ENCODE data around the gene EML4.
"Not testable (repeated sequence)": the region's sequence is repeated elsewhere in the genome, so short reads cannot be mapped to it uniquely, and the experiment has no call there.

Gene EML4

GRCh38 chr2:42361728-42362283 is 192.7 kb downstream of the EML4 start:
- no peak for DNase-seq

GRCh38 chr2:42363413-42363812 is 194.3 kb downstream of the EML4 start:
- no peak for DNase-seq

DNA sequence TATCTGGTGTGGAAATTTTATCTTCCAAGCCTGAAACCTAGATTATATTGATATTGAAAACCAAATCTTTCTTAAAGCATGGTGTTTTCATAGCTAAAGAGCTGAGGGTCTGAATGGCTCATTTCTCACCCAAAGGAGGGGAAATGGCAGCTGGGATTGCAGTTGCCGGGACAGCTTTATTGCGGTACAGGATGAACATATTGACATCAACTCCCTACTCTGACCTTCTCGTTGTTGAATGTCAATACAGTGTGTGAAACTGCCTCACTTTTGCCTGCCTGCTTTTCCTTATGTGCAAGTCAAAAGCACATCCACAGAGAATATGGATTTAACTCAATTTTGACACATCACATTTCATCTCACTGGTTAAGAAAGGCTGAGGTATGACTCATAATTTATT is 195.5 kb downstream of the EML4 start:
- no peak for DNase-seq

GRCh38 chr2:42366411-42366810 is 197.3 kb downstream of the EML4 start:
- no peak for DNase-seq

DNA sequence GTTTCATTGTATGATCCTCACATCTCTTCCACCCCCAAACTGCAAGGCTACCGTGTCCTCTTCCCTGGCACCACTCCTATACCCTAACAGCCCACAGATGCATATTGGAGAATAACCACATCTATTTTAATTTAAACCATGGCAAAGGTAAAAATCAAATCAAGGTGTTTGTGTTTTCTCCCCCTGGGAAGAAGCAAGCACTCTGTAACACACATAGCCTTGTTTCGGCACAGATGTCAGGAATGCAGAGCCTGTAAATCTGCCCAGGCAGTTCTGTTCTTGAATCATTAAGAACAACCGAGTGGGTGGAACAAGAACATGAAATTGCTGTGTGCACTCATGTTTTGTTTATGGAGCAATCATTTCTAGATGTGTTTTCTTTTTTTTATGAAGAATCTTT is 198.7 kb downstream of the EML4 start:
- DNase-seq: no peak

GRCh38 chr2:42368817-42369531 is 199.8 kb downstream of the EML4 start:
- DNase-seq: peak; percentile 19

DNA sequence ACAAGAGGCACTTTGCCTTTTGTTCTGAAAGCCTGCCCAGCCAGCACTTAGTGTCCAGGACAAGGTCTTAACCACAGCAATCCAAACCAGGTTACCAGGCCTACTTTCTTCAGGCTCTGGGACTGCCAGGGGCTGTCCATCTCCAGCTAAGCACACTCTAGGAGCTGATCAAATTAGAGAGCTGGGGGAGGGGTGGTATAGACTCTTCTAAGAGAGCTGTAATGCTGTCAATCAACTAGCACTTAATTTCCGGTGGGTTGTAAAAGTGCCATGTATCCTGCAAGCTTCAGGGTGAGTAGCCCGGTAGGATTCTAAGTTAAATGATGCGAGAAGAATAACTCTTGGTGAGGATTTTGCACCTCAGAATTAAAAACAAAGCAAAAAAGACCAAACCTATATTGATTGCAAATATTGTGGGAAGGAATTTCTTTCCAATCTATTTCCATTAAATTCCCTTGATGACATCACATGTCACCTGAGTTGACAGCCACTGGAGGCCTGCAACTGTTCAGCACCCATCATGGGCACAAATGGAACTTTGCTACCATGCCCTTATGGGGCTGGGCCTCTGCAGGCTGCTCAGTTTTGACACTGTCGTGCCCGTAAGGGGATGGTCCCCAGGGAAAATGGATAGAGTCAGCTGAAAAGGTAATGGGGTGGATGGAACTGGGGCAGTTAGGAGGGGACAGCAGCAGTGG is 200.5 kb downstream of the EML4 start:
- no peak for DNase-seq

DNA sequence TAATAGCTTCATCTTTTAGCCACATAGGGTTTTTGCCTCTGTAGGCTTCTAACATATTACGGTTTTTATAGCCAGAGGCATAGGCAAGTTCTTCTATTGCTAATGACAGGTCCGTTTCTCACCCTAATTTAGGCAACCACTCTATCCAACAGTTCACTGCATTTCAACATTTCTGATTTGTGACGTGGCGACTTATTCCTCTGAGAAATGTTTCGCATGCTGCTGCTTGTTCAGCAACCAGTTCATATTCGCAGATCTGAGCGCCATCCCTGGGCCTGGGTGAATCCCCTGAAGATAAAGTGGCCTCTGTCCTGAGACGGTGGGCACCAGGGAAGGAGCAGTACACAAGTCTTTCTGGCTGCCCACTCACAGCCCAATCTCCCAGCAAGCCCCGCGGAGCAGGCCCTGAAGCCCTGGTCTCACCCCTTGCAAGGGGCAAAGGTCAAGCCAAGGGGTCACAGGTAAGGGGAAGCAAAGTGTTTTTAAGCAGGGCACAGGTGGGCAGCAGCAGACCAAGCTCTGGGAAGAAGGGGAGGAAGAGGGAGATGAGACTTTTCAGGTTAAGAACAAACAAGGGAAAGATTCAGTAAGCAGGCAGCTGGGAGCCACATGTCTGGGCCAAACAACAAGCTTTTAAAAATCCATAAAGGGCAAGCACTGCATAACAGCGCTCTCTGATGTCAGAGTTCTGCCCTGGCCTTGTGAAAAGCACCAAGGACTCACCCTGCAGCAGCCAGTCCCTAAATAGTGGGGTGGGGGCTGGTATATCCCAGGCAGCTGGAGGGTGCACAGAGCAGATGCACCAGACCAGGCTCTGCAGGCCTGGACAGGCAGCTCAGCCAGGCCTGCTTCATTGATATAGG is 202.7 kb downstream of the EML4 start:
- no peak for DNase-seq

GRCh38 chr2:42372474-42373200 is 203.5 kb downstream of the EML4 start:
- DNase-seq: no peak

DNA sequence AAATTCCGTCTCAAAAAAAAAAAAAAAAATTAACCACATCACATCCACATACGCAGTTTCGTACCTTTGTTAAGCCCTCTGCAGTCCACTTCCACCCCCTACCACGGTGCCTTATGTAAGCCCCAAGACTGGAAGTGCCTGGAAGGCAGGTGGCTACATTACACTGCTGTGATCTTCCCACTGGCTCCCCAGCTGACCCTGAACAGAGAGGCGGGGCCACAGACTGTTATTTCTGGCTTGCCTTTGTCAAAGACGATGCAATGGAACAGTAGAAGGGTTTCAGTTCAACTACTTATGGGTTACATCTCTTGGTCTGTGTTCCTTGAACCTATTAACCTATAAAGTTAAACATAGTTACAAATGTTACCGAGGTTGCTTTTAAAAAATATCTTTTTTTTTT is 207.6 kb downstream of the EML4 start:
- no peak for DNase-seq

- DNase-seq: no peak
These were observed 209.3 kb downstream of the EML4 start for GRCh38 chr2:42378415-42378814.

DNA sequence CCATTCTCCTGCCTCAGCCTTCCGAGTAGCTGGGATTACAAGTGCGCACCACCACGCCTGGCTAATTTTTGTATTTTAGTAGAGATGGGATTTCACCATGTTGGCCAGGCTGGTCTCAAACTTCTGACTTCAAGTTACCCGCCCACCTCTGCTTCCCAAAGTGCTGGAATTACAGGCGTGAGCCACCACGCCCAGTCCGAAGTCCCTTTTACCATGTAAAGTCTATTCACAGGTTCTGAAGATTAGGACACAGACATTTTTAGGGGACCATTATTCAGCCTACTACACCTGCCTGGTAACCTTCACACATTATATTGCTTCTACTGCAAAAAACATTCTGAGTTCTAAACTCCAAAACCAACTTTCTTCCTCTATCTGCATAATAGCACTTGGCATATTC is 210.9 kb downstream of the EML4 start:
- not testable (repeated sequence) for DNase-seq

GRCh38 chr2:42382144-42382543 is 213.0 kb downstream of the EML4 start:
- DNase-seq: no peak
